AG04449 (cell line): ENCODE measurements around the gene UST.

ENCODE experiments used
- CTCF ChIA-PET: fragments of 350-600 bp; formaldehyde crosslinking; extraction: SDS; loops from one replicate; lab custom pipeline; 2021; ENCODE audit warnings: antibody characterized with exemption; lab: Yijun Ruan, JAX
- POLR2A ChIA-PET: fragments of 400-600, 350-600 bp; formaldehyde crosslinking; extraction: SDS; loops from one replicate; lab custom pipeline; 2020; ENCODE audit warnings: antibody characterized with exemption, inconsistent platforms; lab: Yijun Ruan, JAX
- DNase-seq: peaks from one replicate; pipeline ENCODE4 v3.0.0-alpha.2; 2010; ENCODE audit warnings: low read depth, low spot score
- H3K4me3 ChIP-seq: 2 replicates; pipeline ENCODE4 v1.5.1; 2011; ENCODE audit warnings: low read depth, mild to moderate bottlenecking, control low read depth, low read length
- TF ChIP-seq, protein P1 (sequence below): IDR thresholded peaks from one replicate; pipeline ENCODE4 v1.5.1; 2011; ENCODE audit warnings: mild to moderate bottlenecking, moderate library complexity, low read length, control low read depth, inconsistent platforms; ENCODE audit not compliant: insufficient read depth; ENCODE audit errors: missing control alignments

UST gene

DNA sequence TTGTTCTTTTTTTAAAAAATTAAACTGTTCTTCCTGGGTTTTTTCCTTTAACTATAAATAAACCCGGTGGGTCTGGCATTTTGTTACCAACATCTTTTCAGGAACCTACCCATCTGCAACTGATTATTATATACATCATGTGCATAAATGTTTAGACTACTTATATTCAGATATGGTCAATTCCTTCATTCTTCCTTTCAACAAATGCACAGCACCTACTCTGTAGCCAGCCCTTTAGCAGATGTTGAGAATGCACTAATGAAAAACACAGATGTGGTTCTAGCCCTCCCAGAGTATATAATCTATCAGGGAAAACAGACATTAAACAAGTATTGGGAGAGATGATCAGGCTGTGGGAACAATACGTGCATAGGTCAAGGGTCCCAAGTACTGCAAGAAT lies 237.1 kb downstream of the UST start:
- H3K4me3 ChIP-seq = no peak overlapping the region
- DNase-seq = no peak
- POLR2A ChIA-PET = no interaction called here
- TF ChIP-seq, protein P1, sequence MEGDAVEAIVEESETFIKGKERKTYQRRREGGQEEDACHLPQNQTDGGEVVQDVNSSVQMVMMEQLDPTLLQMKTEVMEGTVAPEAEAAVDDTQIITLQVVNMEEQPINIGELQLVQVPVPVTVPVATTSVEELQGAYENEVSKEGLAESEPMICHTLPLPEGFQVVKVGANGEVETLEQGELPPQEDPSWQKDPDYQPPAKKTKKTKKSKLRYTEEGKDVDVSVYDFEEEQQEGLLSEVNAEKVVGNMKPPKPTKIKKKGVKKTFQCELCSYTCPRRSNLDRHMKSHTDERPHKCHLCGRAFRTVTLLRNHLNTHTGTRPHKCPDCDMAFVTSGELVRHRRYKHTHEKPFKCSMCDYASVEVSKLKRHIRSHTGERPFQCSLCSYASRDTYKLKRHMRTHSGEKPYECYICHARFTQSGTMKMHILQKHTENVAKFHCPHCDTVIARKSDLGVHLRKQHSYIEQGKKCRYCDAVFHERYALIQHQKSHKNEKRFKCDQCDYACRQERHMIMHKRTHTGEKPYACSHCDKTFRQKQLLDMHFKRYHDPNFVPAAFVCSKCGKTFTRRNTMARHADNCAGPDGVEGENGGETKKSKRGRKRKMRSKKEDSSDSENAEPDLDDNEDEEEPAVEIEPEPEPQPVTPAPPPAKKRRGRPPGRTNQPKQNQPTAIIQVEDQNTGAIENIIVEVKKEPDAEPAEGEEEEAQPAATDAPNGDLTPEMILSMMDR = no peak
- CTCF ChIA-PET = interaction anchor here (3.1 kb wide), 1 partner anchor 11 kb away, joined by 13 read pairs; no protein-coding TSS in a partner anchor

DNA sequence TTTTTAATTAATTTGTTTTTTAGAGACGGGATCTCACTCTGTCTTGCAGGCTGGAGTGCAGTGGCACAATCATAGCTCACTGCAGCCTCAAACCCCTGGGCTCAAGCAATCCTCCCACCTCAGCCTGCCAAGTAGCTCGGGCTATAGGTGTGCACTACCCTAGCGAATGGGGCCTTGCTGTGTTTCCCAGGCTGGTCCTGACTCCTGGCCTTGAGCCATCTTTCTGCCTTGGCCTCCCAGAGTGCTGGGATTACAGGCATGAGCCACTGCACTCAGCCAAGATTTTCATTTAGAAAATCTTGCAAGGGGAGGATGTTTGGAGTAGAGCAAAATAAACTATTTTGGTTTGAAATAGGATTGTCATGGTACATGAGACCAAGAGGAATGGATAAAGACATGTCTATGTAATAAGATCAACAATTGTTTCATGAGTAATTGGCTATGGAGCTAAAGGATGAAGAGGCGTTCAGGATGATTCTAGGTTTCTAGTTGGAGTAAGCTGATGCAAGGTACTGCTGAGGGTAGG lies 237.8 kb downstream of the UST start:
- POLR2A ChIA-PET = no interaction called here
- DNase-seq = no peak
- CTCF ChIA-PET = interaction anchor here (1.0 kb wide), 1 partner anchor 371 kb away, joined by 3 read pairs; no protein-coding TSS in a partner anchor
- TF ChIP-seq, protein P1 = no peak
- no peak overlapping the region for H3K4me3 ChIP-seq

- TF ChIP-seq, protein P1 = no peak
- no peak overlapping the region for H3K4me3 ChIP-seq
- DNase-seq = no peak
- CTCF ChIA-PET = interaction anchor here (1.0 kb wide), 1 partner anchor 372 kb away, joined by 3 read pairs; no protein-coding TSS in a partner anchor
- POLR2A ChIA-PET = no interaction called here
Observed at GRCh38 chr6:148985499-148985898, 238.7 kb downstream of the UST start.

DNA sequence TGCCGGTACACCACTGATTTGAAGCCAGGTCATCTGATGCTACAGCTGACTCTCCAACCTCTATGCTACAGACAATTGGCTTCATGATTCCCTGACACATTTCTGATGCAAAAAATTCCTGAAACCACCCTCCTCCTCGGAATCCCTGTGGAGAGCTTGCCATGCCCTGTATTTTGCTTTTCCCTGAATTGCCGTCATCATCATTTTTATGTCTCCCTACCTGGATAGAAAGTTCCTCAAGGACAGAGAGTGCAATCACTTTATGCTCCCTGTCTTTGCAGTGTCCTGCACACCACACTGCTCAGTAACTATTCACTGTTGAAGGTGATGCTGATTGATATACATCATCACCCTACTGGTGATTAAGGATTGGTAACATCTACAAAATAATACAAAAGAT lies 239.8 kb downstream of the UST start:
- no peak overlapping the region for H3K4me3 ChIP-seq
- no peak for DNase-seq
- TF ChIP-seq, protein P1 = no peak
- ChIA-PET POLR2A (no interaction called here), CTCF (interaction anchor here (0.6 to 1.5 kb wide), 4 partner anchors 10 to 42 kb away, joined by 3 to 9 read pairs (median 3); no protein-coding TSS in a partner anchor)

- ChIA-PET POLR2A (no interaction called here), CTCF (interaction anchor here (1.2 to 1.5 kb wide), 2 partner anchors 15 to 38 kb away, joined by 3 to 9 read pairs; no protein-coding TSS in a partner anchor)
- TF ChIP-seq, protein P1 = no peak
- DNase-seq = no peak
- H3K4me3 ChIP-seq = no peak overlapping the region
Observed at GRCh38 chr6:148987982-148988381, 241.2 kb downstream of the UST start.

GRCh38 chr6:148989585-148989984 lies 242.8 kb downstream of the UST start:
- POLR2A ChIA-PET = interaction anchor here (0.5 kb wide), 1 partner anchor 45 kb away, joined by 4 read pairs; no protein-coding TSS in a partner anchor
- TF ChIP-seq, protein P1 = no peak
- H3K4me3 ChIP-seq = no peak overlapping the region
- no peak for DNase-seq
- CTCF ChIA-PET = interaction anchor here (0.9 to 2.9 kb wide), 3 partner anchors 15 to 430 kb away, joined by 4 to 10 read pairs (median 5); no protein-coding TSS in a partner anchor
